HG02678 (cell line): ENCODE data around the gene LCK.

Experiments
- ATAC-seq: cut with Tn5 transposase; IDR thresholded peaks from one replicate; pipeline ENCODE4 v1.9.1; 2021; ENCODE audit warnings: mild to moderate bottlenecking, moderate library complexity; ENCODE audit not compliant: unreplicated experiment

The LCK gene

DNA sequence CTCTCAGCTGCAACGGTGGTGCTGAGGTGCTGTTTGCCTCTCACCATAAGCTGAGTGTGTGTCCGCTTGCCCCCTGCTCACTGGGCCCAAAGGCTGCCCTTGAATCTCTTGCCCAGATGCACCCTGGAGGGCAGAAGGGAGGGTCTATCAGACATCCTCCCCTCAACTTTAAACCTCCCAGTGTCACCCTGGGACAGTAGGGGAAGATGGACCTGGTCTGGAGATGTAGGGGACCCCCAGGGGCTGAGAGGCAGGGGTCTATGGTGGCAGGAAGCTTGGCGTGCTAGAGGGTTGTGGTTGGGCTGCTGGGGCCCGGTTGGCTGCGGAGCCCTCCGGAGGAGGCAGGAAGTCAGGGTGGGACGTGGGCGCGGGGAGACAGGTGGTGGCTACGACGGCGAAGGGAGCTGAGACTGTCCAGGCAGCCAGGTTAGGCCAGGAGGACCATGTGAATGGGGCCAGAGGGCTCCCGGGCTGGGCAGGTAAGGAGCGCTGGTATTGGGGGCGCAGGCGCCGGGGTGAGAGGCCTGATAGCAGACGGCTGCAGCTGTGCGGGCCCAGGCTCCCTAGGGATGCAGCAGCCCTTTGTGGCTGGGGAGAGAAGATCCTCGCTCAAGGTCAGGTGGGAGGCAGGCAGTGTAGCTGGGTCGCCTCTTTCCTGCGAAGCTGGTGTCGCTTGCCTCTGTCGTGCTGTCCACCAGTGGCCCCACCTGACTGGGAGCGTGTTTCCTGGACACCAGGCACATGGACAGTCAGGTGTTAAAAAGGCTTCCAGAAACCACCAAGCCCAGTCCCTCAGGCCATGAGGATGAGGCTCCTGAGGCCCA is at the start of gene LCK:
TSS of gene LCK (plus strand) at position 373 of the 824 bp plus-strand sequence. CDS start 23,065 bp downstream, outside the sequence.
- peak; percentile 35 for ATAC-seq

DNA sequence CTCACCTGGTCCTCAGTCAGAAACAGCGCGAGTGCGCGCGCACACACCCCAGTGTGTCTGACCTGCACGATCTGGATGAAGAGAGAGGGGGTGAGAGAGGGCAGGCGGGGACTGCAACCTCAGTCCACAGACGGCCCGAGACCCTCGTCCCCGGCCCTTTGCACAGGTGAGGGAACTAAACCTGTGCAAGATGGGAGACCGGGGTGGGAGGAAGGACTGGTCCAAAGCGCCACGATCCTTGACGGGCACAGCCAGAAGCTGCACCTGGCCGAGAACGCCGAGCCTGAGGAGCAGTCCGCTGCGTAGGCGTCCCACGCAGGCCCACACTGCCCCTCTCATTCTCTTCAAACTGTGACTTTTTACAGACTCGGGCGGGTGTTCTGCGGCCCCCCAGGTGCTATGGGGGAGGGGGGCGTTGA is 46.1 kb upstream of the LCK start:
- ATAC-seq = no peak

DNA sequence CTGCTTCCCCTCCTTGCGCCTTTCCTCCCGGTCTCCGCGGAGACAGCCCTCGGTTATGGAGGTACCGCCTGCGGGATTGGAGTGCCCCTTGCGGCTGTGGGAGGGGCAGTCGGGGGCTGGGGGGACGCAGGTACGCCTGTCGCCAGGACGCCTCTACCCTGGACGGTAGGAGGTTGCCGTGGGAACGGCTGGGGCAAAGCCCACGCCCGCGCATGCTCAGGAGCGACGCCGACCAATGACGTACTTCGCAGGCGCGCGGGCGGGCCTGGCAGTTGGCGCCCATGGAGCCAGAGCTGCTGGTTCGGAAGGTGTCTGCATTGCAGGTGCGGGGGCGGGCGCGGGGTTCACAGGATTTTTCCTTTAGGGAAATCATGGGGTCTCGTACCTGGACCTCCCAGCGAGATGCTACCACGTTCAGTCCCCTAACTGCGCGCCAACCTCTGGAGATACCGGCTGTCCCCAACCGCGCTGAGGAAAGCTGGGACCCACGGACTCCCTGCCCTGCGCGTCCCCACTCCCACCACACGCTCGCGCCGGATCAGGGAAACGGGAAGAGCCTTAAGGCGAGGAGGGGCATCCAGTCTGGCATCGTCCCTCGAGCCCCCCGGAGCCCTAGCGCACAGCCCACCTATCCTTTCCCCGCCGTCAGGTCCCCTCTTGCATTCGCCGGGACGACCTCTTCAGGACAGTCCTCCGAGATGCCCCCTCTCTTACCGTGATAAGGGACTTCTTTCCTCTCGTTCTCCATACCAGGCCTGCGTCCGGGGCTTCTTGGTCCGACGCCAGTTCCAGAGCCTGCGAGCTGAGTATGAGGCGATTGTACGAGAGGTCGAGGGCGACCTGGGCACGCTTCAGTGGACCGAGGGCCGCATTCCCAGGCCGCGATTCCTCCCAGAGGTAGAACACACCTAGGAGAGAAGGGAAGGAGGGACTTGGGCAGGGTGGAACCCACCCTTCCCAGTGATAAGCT is 45.4 kb upstream of the LCK start, which contains the start of gene IQCC:
TSS of gene IQCC (plus strand) at position 271 of the 970 bp plus-strand sequence. CDS start at position 282, 11 bp downstream.
- peak; percentile 62 for ATAC-seq

- no peak for ATAC-seq
Observed at GRCh38 chr1:32208469-32208868, 42.6 kb upstream of the LCK start.

- no peak for ATAC-seq
Observed at GRCh38 chr1:32208891-32209328, 42.2 kb upstream of the LCK start, which contains the start of gene DCDC2B. DCDC2B (plus strand) TSS chr1:32209089; CDS start chr1:32209094, 5 bp downstream.

- no peak for ATAC-seq
Observed at GRCh38 chr1:32215629-32216480, 35.2 kb upstream of the LCK start.

GRCh38 chr1:32216566-32216965 is 34.5 kb upstream of the LCK start:
- ATAC-seq = no peak

GRCh38 chr1:32219022-32219421 is 32.0 kb upstream of the LCK start:
- no peak for ATAC-seq

GRCh38 chr1:32220746-32221580 is 30.1 kb upstream of the LCK start:
- no peak for ATAC-seq

GRCh38 chr1:32221581-32221979 is 29.5 kb upstream of the LCK start:
- no peak for ATAC-seq

DNA sequence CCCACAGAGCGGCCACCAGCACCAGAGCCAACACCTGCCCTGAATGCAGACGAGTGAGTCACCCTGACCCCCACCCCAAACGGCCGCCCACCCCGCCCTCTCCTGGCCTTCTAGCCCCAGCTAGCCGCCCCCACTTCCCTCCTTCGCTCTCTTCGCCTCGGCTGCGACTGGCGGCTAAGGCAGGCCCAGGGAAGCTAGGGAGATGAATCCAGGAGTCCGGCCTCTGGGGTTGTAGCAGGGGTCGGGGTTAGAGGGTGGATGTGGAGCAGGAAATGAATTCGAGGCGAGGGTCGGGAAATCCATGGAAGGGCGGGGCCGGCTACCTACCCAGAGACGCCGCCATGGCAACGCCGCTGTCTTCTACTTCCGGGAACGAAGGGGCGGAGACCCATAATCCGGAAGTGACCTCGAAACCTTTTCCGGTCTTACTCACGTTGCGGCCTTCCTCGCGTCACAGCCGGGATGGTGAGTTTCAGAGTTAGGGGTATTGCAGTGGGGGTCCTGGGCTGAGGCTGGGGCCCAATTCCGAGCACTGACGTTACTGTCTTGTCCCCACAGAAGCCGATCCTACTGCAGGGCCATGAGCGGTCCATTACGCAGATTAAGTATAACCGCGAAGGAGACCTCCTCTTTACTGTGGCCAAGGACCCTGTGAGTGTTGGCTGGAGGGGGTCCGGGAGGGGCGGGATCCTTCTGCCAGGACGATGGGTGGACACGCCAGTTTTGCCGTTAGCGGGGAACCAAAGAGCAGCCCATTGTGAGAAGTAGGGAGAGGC is 28.9 kb upstream of the LCK start, which contains the start of the genes EIF3I and TMEM234:
TSS of gene EIF3I (plus strand) at position 428 of the 776 bp plus-strand sequence. CDS start at position 463, 35 bp downstream.
TSS of gene TMEM234 (minus strand) at position 374 of the 776 bp plus-strand sequence. CDS start at position 343, 31 bp downstream.
- ATAC-seq = peak; percentile 96

DNA sequence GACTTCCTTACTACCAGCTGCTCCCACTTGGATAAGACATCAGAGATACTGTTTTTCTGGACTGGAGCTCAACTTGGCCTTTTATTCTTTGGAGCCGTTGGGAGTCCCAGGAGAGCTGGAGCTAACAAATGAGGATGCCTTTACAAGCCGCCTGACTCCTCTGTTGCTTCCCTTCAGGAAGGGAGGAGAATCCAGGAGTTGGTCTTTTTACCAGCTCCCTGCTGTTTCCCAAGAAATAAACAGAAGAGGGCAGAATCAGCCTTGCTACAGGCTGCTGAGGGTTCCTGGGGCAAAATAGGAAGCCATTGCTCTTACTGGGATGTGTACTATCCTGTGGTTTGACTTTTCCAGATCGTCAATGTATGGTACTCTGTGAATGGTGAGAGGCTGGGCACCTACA is 27.4 kb upstream of the LCK start:
- no peak for ATAC-seq

DNA sequence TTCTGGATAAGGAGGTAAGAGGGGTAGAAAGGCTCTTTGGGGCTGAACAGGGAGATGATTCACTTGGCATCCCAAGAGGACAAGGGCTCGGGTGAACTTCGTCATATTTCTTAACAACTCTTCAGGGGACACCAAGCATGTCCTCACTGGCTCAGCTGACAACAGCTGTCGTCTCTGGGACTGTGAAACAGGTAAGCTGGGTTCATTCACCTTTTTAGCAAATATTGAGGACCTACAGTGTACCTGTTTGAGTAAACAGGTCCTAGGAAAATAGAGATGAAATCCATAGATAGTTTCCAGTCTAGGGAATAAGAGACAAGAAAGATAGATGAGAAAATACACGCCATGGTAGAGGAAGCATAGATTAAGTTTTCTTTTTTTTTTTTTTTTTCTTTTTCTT is 26.8 kb upstream of the LCK start:
- no peak for ATAC-seq

DNA sequence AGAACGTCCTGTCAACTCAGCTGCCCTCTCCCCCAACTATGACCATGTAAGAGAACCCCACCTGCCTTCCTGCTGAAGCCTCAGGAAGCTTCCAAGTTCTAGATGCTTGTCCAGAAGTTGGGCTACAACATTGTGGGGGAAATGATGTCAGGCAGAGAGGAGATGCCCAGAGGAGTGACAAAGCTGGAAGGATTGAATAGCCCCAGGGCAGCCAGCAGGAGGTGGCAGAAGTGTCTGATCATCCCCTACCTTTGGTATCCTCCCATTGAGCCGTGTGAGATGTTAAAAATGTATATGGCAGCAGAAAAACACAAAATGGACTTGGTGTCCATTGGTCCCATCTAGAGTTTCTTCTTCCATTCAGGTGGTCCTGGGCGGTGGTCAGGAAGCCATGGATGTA is 22.3 kb upstream of the LCK start:
- no peak for ATAC-seq

GRCh38 chr1:32231843-32232432 is 19.1 kb upstream of the LCK start:
- no peak for ATAC-seq

DNA sequence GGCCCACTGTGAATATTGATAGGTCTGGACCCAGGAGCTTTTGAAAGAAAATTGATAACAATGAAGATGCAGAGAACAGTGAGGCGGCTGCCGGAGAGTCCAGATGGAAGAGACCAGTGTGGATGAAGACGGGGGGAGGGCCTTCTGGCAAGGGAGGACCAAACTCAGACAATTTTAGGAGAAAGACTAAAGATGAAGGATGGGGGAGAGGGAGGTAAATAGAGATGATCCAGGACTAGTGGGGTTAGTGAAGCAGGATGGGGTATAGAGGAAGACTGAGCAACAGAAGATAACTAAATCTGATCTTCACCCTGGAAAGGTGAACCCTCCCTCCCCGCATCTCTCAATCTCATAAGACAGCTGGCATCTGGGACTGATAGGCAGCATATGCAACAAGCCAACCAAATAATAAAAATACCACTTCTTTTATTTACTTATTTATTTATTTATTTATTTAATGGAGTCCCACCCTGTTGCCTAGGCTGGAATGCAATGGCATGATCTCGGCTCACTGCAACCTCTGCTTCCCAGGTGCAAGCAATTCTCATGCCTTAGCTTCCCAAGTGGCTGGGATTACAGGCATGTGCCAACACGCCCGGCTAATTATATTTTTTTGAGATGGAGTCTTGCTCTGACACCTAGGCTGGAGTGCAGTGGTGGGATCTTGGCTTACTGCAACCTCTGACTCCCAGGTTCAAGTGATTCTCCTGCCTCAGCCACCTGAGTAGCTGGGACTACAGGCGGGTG is 18.3 kb upstream of the LCK start:
- ATAC-seq = no peak

GRCh38 chr1:32234792-32235191 is 16.3 kb upstream of the LCK start:
- ATAC-seq = no peak
